Neural cell (in vitro differentiated cells): ENCODE measurements around the gene AP1S2. TPM values are rescaled to one million over a fixed set of nuclear protein-coding genes. Genes with fewer than 3 reads are reported as not detected.
"Not testable (repeated sequence)": the region's sequence is repeated elsewhere in the genome, so short reads cannot be mapped to it uniquely, and the experiment has no call there.

Experiments used
- H2AFZ ChIP-seq: fragments of 200-600, 300-800 bp; sonication (generic), shearing (Covaris generic); 2 replicates; pipeline ENCODE4 v1.6.0; 2014; ENCODE audit warnings: low read depth, mild to moderate bottlenecking, antibody characterized with exemption, low read length, moderate library complexity
- H3F3A ChIP-seq: fragments of 200-600 bp; shearing (Covaris generic); 2 replicates; pipeline ENCODE4 v1.6.1; 2016; ENCODE audit warnings: mild to moderate bottlenecking, moderate library complexity, mixed read lengths, antibody characterized with exemption, low read length; ENCODE audit not compliant: insufficient read depth, poor library complexity, severe bottlenecking
- H3K27ac ChIP-seq: fragments of 200-600, 300-800 bp; sonication (generic), shearing (Covaris generic); 2 replicates; pipeline ENCODE4 v1.5.1; 2014; ENCODE audit warnings: mild to moderate bottlenecking, low read length, moderate library complexity
- H3K27me3 ChIP-seq: fragments of 300-800, 200-600 bp; sonication (generic), shearing (Covaris generic); 2 replicates; pipeline ENCODE4 v1.6.0; 2014; ENCODE audit warnings: mild to moderate bottlenecking, low read depth, low read length, moderate library complexity; ENCODE audit not compliant: insufficient read depth
- H3K36me3 ChIP-seq: fragments of 300-800, 200-600 bp; sonication (generic), shearing (Covaris generic); 2 replicates; pipeline ENCODE4 v1.5.1; 2014; ENCODE audit warnings: mild to moderate bottlenecking, antibody characterized with exemption, low read length, moderate library complexity; ENCODE audit not compliant: insufficient read depth
- H3K4me2 ChIP-seq: fragments of 300-800, 200-600 bp; sonication (generic), shearing (Covaris generic); 2 replicates; pipeline ENCODE4 v1.6.0; 2014; ENCODE audit warnings: mild to moderate bottlenecking, low read length
- H3K4me3 ChIP-seq: fragments of 300-800, 200-600 bp; sonication (generic), shearing (Covaris generic); 2 replicates; pipeline ENCODE4 v1.5.1; 2014; ENCODE audit warnings: mild to moderate bottlenecking, low read length, moderate library complexity
- H3K79me2 ChIP-seq: fragments of 200-600 bp; shearing (Covaris generic); replicated peaks from 2 replicates; pipeline ENCODE4 v1.6.0; 2014; ENCODE audit warnings: mild to moderate bottlenecking, low read length, moderate library complexity; ENCODE audit not compliant: insufficient read depth
- H3K9ac ChIP-seq: fragments of 300-800, 200-600 bp; sonication (generic), shearing (Covaris generic); 2 replicates; pipeline ENCODE4 v1.6.1; 2016; ENCODE audit warnings: mild to moderate bottlenecking, low read length, mixed read lengths
- H3K9me2 ChIP-seq: fragments of 200-600 bp; shearing (Covaris generic); 2 replicates; pipeline ENCODE4 v1.6.1; 2016; ENCODE audit warnings: mild to moderate bottlenecking, low read length, mixed read lengths; ENCODE audit not compliant: insufficient read depth
- H3K9me3 ChIP-seq: fragments of 200-600, 300-800 bp; sonication (generic), shearing (Covaris generic); 2 replicates; pipeline ENCODE4 v1.6.1; 2016; ENCODE audit warnings: mild to moderate bottlenecking, mixed run types, low read length, moderate library complexity, mixed read lengths
- H4K20me1 ChIP-seq: fragments of 200-600 bp; shearing (Covaris generic); 2 replicates; pipeline ENCODE4 v1.6.1; 2016; ENCODE audit warnings: mild to moderate bottlenecking, mixed run types; ENCODE audit not compliant: insufficient read depth
- CTCF ChIP-seq: fragments of 450-650 bp; IDR thresholded peaks from 2 replicates; pipeline ENCODE4 v1.5.1; 2014; ENCODE audit warnings: antibody characterized with exemption, mild to moderate bottlenecking, moderate library complexity; ENCODE audit not compliant: poor library complexity, severe bottlenecking
- EP300 ChIP-seq: fragments of 450-650 bp; conservative IDR thresholded peaks from 2 replicates; pipeline ENCODE4 v1.6.1; 2014; ENCODE audit warnings: antibody characterized with exemption, mild to moderate bottlenecking, moderate library complexity; ENCODE audit not compliant: poor library complexity, severe bottlenecking
- EZH2 ChIP-seq: fragments of 200-600, 300-800 bp; shearing (Covaris generic), sonication (generic); IDR thresholded peaks from 2 replicates; pipeline ENCODE4 v1.6.1; 2014; ENCODE audit warnings: antibody characterized with exemption, low read length, borderline replicate concordance, mild to moderate bottlenecking; ENCODE audit not compliant: insufficient read depth, poor library complexity, severe bottlenecking
- POLR2AphosphoS5 ChIP-seq: IDR thresholded peaks from 2 replicates; pipeline ENCODE4 v1.6.1; 2012
- RAD21 ChIP-seq: fragments of 450-650 bp; conservative IDR thresholded peaks from 2 replicates; pipeline ENCODE4 v1.6.1; 2014; ENCODE audit warnings: antibody characterized with exemption, mild to moderate bottlenecking, moderate library complexity
- REST ChIP-seq: IDR thresholded peaks from 2 replicates; pipeline ENCODE4 v1.6.1; 2012; ENCODE audit warnings: borderline replicate concordance
- SMC3 ChIP-seq: fragments of 450-650 bp; conservative IDR thresholded peaks from 2 replicates; pipeline ENCODE4 v1.6.1; 2014; ENCODE audit warnings: antibody characterized with exemption, mild to moderate bottlenecking, moderate library complexity; ENCODE audit not compliant: poor library complexity
- TAF1 ChIP-seq: IDR thresholded peaks from 2 replicates; pipeline ENCODE4 v1.6.1; 2012; ENCODE audit warnings: low read depth
- polyA plus RNA-seq: library from polyadenylated mRNA; depleted of rRNA; stranded (reverse); fragments of >200 nt; gene quantifications from 2 replicates; pipeline ENCODE4 v1.2.3, GENCODE V29; 2014

AP1S2 gene
- polyA plus RNA-seq, 1 donor from 2014 or later: 160 TPM

GRCh38 chrX:15882704-15883539 lies 28.3 kb upstream of the AP1S2 start (continued):
- TF ChIP-seq REST: no peak
- TF ChIP-seq EZH2: no peak

GRCh38 chrX:15881381-15881897 lies 26.8 kb upstream of the AP1S2 start:
- Histone ChIP-seq H3K9ac (no peak overlapping the region), H3F3A (no peaks in the 10 kb centered on the region), H3K27ac (no peak overlapping the region), H2AFZ (no peak overlapping the region), H3K27me3 (no peaks in the 10 kb centered on the region), H4K20me1 (no peaks in the 10 kb centered on the region), H3K36me3 (no peaks in the 10 kb centered on the region), H3K9me2 (no peaks in the 10 kb centered on the region), H3K79me2 (no peaks in the 10 kb centered on the region), H3K4me3 (no peak overlapping the region), H3K4me2 (no peak overlapping the region), H3K9me3 (no peaks in the 10 kb centered on the region)
- no peak for TF ChIP-seq TAF1
- TF ChIP-seq EZH2: no peak
- no peak for TF ChIP-seq REST
- no peak for TF ChIP-seq EP300
- TF ChIP-seq RAD21: no peak
- TF ChIP-seq CTCF: no peak
- no peak for TF ChIP-seq SMC3
- TF ChIP-seq POLR2AphosphoS5: no peak

- H3K27ac ChIP-seq, H3K27me3 ChIP-seq, H3K9ac ChIP-seq, H4K20me1 ChIP-seq, H3K36me3 ChIP-seq, H3K79me2 ChIP-seq, H3K9me3 ChIP-seq, H2AFZ ChIP-seq, H3K4me2 ChIP-seq, H3K9me2 ChIP-seq, H3F3A ChIP-seq, H3K4me3 ChIP-seq: not testable (repeated sequence)
These were observed 23.3 kb upstream of the AP1S2 start for GRCh38 chrX:15877914-15878313.
